GM19328 (cell line): ENCODE data around the gene ENPP7.
"Not testable (repeated sequence)": the region's sequence is repeated elsewhere in the genome, so short reads cannot be mapped to it uniquely, and the experiment has no call there.

Experiments
- ATAC-seq: cut with Tn5 transposase; IDR thresholded peaks from one replicate; pipeline ENCODE4 v1.9.1; 2021; ENCODE audit warnings: mild to moderate bottlenecking, moderate library complexity; ENCODE audit not compliant: unreplicated experiment

Gene ENPP7

DNA sequence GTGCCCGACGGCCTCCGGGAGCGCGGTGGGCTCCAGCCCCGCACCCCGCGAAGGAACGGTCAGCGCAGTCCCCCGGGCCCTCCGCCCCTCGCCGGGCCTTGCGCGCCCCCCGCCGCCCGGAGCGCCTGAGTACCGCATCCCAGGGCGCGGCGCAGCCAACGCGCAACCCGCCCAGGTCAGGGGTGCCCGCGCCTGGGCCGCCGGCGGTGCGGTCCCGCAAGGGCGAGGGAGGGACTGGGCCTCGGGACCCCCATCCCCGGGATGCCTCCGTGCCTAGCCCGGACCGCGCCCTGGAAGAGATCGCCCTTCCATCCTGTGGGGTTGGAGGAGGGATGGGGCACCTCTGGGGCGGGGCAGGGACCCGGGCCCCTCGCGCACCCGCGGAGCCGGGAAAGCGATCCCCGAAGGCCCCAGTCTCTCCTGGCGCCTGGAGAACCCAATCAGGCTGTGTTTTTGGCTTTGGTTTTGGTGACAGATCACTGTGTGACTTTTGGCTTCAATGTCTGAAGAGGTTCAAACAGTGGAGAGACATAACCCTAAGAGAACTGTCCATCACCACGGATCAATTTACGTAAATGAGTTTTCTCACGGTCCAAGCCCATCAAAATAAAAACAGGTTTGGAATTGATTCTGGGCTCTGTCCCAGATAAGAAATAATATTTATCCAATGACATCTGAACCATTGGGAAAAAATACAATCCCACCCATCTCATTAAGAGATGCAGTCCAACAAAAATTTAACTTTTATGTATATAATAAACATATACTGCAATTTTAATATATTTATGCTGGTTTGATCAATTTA lies 17.8 kb downstream of the ENPP7 start:
- no peak for ATAC-seq

DNA sequence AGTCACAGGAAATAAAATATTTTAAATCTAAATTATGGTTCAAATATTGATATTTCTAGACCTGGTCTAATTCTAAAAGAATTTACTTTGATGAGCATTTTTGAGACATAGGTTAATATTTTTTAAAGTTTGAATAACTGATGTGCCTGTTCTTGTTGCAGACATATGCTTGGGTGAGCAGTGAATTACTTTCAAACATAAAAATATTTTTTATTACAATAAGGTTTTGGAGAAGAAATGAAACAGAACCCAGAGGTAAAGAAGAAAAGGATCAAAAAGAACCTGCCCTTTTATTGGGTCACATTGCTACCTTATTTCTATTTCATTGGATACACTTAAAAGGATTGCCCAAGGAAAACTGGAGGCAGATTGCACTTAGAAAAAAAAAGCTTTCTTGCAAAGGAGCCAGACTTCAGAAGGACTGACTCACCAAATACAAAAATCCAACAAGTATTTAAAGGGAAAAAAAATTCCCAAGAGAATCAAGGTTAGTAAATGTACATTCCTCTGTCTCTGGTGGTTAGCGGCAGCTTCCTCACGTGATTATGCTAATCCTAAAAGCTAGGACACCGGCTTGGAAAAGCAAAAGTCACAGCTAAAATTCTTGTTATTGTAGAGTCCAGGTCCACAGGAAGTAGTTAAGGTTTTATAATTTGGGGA lies 18.5 kb downstream of the ENPP7 start:
- no peak for ATAC-seq

DNA sequence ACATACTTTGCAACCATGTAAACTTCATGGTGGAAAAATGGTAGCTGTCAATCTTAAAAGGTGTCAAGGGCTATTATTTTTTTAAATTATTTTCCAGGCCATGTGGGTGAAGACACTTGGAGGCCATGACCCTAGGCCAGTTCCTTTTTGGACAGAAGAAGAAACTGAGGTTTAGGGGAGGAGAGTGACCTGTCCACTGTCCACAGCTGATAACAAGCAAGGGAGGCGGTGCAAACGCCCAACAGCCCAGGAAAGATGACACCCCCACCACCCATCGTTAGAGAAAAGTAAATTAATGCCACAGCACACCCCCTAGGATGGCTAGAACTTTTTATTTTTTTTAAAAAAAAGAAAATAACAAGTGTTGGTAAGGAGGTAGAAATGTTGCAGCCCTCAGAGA lies 19.2 kb downstream of the ENPP7 start:
- ATAC-seq = no peak

DNA sequence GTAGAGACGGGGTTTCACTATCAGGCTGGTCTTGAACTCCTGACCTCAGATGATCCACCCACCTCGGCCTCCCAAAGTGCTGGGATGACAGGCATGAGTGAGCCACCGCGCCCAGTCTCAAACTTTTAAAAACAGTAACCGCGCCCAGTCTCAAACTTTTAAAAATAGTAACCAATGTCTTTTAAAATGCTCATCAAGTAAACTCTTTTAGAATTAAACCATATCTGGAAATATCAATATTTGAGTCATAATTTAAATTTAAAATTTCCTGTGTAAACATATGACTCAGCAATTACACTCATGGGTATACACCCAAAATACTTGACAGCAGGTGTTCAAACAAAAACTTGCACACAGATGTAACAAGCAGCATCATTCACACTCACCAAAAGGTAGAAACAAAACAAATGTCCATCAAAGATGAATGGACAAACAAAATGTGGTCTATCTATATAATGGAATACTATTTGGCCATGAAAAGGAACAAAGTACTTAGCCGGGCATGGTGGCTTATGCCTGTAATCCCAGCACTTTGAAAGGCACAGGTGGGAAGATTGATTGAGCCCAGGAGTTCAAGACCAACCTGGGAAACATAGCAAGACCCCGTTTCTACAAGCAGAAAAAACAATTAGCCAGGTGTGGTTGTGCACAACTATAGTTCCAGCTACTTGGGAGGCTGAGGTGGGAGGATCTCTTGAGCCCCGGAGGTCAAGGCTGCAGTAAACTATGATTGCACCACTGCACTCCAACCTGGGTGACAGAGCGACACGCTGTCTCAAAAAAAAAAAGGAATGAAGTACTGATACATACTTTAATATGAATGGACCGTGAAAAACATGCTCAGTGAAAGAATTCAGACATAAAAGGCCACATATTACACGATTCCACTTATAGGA lies 20.2 kb downstream of the ENPP7 start:
- ATAC-seq = no peak

DNA sequence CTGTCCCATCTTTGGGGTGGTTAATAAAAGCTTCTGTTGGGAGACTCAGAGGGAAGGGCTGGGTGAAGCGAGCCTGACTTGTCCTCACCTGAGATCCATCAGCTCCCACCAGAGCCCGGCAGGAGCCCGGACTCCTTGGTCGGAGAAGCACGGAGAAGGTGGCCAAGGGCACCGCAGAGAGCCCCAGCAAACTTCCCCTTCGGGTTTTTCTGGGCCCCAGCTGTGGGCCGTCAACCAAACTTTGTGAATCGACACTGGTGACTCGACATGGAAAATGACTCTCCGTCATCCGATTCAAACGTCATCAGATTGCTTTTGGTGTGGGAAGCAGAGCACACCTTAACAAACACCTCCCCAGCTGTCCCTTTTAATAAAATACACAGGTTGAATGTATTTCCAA lies 21.4 kb downstream of the ENPP7 start:
- no peak for ATAC-seq

DNA sequence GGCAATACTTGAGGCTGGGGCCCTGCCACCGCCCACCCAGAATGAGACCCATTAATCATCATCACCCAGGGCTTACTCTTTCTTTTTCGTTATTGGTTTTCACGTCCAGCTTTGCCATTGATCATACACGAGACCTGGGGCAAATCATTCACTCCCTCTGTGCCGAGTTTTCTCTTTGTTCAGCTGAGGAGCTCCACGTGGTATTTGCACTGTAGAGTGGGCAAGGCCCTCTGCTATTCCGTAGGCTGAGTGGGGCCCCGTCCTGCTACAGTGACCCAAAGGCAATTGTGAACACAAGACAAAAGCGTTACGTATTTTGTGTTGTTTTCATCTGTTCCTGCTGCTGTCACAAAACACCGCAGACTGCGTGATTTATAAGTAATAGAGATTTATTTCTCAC lies 23.6 kb downstream of the ENPP7 start:
- ATAC-seq = no peak

DNA sequence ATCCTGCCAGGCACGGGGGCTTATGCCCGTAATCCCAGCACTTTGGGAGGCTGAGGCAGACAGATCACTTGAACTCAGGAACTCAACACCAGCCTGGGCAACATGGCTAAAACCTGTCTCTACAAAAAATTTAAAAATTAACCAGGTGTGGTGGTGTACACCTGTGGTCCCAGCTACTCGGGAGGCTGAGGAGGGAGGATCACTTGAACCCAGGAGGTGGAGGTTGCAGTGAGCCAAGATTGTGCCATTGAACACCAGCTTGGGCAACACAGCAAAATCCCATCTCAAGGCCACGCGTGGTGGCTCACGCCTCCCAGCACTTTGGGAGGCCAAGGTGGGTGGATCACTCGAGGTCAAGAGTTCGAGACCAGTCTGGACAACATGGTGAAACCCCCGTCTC lies 24.2 kb downstream of the ENPP7 start:
- not testable (repeated sequence) for ATAC-seq

DNA sequence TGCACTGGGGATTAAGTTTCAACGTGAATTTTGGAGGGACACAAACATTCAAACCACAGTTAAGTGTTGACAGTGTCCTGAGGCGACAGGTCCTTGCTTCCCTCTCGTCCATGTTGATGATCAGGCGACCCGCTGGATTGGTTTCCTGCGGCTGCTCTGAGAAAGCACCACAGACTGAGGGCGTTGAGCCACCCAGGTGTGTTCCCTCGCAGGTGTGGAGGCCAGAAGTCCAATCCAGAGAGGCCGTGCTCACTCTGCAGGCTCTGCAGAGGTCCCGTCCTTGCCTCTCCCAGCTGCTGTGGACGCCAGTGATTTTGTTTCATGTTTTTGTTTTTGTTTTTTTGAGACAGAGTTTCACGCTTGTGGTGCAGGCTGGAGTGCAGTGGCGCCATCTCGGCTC lies 24.8 kb downstream of the ENPP7 start:
- no peak for ATAC-seq

DNA sequence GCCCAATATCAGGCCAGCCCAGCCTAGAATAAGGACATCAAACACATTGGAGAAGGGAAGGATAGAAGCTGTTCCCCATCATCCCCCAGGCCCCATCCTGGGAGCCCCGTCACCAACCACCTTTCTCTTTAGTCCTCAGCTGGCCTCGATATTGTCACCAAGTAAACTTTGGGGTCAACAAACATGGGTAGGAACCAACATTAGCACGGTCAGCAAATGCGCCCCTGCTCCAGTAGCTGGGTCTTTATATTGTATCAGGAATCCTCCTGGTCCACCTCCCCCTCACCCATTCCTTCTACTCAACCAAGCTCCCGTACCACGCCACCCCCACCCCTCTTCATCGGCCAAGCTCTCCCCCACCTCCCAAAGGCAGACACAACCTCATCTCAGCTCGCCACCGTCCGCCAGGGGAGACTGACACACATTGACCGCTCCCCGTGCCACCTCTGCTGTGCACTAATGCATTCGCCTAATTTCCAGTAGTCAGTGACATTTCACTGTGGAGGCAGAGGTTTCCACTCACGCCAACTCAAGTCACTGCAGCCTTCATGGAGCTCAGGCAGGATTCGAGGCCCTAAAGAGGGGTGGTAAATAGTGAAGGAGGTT lies 26.5 kb downstream of the ENPP7 start:
- ATAC-seq = no peak

DNA sequence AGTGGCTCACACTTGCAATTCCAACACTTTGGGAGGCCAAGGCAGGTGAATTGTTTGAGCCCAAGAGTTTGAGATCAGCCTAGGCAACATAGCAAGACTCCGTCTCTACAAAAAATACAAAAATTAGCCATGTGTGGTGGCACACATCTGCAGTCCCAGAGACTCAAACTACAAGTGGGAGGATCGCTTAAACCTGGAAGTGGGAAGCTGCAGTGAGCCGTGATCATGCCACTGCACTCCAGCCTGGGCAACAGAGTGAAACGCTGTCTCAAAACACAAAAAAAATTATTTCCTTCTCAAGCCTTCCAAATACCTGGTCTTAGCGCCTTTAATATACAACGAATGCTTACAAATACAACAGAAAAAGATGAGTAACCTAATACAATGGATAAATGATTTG lies 27.5 kb downstream of the ENPP7 start:
- ATAC-seq = no peak

DNA sequence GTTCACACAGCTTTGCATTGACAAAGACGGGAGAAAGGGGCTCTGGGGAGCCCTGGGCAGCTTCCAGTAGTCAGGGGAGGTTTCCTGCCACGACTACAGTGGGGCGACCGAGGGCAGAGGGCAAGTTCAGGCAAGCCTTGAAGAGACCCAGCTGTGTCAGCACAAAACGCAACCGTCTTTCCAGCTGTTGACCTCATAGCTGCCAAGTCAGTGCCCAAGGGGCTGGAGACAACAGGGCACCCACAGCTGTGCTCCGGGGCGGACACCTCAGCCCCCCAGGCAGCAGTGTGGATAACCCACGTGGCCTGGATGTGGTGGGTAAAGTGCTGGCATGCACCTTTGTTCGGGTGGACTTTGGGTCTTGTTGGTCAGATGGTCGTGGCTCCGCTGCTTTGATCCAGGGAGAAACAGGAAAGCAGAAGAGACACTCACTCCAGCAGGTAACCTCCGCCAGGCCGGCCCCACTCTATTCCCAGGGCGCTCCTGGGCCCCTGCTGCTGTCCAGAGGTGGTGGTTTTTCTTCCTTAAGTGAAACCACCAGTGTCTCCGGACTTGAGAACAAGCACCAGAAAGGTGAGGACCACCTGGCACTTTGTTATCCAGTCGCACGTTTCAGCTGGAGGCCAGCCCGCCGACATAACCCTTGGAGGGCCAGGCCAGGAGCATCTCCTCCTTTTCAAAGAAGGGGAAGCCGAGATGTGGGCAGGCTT lies 29.6 kb downstream of the ENPP7 start:
- no peak for ATAC-seq

DNA sequence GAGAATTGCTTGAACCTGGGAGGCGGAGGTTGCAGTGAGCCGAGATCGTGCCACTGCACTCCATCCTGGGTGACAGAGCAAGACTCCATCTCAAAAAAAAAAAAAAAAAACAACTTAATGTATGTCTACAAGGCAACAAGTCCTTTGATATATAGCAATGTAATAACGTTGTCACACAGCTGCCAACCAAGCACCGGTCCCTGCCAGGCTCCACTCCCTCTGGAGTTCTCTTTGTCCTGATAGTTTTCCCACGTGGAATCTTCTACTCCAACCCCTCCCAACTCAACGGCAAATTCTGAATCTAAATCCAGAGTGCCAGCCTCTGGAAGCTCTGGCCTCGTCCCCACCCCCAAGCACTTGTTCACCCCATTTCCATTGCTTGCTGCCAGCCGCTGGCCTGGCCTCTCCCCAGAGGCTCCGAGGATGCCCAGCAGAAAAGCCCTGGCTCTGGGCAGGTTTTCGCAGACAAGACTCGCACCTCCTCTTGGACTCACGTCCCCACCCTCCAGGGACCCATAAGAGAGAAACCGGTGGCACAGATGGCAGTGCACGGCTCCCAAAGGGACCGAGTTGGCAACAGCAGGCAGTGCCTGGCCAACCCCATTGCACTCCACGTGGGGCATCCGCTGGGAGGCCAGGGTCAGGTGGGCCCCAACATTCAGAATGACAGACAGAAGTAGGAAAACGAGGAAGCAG lies 31.3 kb downstream of the ENPP7 start:
- no peak for ATAC-seq

DNA sequence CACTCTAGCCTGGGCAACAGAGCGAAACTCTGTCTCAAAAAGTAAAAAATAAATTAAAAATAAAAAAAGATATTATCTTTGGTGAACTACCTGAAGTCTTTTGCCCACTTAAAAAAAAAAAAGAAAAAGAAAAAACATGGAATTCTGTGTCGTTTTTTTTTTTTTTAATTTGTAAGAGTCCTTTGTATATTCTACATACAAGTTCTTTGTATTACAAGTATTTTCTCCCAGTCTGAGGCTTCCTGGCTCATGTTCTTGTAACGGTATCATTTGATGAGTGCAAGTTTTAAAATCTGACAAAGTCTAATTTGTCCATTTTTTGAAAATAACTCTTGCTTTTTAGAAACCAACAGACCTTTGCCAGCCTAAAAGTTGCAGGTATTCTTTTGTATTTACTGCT lies 35.0 kb downstream of the ENPP7 start:
- no peak for ATAC-seq

DNA sequence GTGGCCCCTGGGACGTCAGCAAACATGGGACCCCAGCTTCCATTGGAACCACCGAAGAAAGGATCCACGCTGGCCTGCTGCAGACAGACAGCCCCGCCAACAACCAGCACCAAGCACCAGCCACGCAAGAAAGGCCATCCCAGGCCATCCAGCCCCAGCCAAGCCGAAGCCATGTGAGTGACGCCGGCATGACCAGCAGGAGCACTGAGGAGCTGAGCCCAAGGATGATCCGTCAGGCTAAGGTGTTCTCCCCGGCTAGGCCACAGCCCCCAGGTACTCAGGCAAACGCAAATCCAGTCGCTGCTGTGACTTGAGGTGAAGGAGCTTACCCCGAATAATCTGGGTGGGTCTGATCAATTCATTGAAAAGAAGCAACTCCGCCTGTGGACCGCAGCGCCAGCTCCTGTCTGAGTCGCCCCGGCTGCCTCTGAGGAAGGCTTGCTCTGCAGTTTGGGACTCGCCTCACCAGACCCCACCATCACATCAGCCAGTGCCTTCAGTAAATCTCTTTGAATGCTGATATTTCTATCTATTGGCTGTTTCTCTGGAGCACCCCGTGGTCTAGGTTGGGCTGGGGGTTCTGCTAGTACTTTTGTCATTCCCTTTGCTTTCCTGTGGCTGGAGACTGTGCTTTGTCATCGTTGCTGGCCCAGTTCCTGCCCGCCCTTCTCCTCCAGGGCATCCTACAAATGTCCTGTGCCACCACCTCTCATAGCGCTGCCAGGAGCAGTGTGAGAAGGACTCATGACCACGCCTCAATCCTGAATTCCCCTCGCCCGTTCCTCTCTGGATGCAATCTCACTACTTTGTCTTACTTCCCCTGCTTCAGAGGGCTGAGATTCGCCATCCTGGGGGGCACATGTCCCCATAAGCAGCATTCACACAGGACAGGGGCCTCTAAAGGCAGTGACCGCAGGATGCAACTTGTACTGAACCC lies 39.1 kb downstream of the ENPP7 start:
- no peak for ATAC-seq

DNA sequence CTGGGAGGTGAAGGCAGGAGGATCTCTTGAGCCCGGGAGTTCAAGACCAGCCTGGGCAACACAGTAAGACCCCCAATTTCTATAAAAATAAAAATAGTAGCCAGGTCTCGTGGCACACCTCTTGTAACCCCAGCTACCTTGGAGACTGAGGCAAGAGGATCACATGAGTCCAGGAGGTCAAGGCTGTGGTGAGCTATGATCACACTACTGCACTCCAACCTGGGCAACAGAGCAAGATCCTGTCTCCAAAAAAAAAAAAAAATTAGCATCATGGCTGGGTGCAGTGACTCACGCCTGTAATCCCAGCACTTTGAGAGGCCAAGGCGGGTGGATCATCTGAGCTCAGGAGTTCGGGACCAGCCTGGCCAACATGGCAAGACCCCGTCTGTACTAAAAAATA lies 40.5 kb downstream of the ENPP7 start:
- no peak for ATAC-seq

DNA sequence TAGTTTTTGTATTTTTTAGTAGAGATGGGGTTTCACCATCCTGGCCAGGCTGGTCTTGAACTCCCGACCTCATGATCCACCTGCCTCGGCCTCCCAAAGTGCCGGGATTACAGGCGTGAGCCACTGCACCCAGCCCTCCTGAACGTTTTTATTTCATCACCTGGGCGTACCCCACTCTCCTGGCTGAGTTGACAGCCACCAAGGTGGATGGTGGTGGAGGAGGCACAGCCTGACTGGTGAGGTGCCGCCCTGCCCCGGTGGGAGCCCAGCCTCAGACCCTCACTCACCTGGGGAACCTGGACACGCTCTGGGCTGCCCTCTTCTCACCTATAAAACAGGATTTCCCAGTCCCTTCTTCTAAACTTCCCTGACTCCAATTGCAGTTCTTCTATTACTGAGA lies 42.0 kb downstream of the ENPP7 start:
- not testable (repeated sequence) for ATAC-seq

DNA sequence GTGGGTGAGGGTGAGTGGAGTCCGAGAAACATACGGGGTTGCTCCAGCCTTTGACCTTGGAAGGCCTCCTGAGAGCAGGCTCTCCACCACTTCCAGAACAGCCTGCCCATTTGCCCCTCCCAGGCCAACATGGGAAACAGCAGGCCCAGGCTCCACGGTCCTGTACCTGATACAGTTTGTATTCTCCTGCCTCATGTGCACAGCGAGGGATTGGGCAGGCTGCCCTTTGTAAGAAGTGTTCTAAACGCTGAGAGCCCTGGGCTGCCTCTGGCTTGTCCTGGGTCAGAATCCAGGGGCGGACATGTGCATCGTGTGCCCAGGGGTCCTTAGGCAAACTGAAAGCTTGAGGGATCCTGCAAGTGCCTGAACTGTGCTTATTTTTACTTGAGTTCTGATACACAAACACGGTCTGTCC lies 43.8 kb downstream of the ENPP7 start:
- no peak for ATAC-seq

DNA sequence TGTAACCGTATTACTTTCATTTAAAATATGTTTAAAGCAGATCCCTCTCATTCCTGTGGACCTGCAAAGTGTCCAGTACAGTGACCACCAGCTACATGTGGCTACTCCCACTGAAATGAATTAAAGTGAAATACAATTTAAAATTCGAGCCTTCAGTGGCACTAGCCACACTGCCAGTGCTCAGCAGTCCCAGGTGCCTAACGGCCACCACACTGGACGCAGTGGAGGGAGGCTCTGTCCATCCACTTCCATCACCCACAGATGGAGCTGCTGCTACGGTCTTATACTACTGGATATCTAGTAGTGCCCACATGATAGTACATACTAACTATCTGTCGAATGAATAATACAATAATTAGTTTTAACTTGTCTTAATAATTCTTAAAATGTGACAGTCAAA lies 44.9 kb downstream of the ENPP7 start:
- ATAC-seq = no peak
